DND-41 (cell line): Measurements from ENCODE around the gene ZP1.

ENCODE experiments used
- EZH2 ChIP-seq: IDR thresholded peaks from 3 replicates; pipeline ENCODE4 v1.6.1; 2012; ENCODE audit warnings: borderline replicate concordance, low read depth, mild to moderate bottlenecking, moderate library complexity, low read length, inconsistent platforms; ENCODE audit not compliant: severe bottlenecking
- TF ChIP-seq, protein P1 (sequence below): IDR thresholded peaks from 2 replicates; pipeline ENCODE4 v1.5.1; 2012; ENCODE audit warnings: borderline replicate concordance, low read length, moderate library complexity, mild to moderate bottlenecking; ENCODE audit not compliant: poor library complexity, severe bottlenecking; ENCODE audit errors: extremely low read depth

DNA sequence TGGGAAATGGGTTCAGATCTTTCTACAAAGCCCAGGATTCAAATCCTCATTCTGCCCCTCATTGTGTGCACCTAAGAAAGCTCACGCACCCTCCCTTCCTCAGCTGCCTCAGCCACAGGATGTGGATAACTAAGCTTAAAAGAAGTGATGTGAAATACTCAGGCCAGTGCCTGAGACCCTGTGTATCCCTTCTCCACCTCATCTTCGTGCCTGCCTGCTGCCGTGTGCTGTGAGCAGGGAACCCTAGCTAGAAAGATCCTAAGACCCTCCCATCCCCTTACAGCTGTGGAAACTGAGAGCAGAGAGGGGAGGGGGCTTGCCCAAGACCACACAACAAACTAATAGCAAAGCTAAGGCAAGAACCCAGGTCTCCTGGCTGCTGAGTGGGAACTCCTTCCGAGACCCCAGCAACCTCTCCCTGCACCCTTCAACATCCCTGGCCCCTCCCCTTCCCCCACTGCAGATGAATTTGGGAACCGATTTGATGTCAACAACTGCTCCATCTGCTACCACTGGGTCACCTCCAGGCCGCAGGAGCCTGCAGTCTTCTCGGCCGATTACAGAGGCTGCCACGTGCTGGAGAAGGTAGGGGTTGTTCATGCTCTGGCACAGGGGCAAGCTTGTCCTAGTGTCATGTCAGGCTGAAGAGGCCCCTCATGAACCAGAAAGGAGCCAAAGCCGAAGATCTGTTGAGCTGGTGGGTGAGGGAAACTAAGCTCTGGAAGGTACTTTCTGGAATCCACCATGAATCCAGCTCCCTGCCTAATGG is 1.5 kb downstream of the ZP1 start:
- TF ChIP-seq, protein P1, sequence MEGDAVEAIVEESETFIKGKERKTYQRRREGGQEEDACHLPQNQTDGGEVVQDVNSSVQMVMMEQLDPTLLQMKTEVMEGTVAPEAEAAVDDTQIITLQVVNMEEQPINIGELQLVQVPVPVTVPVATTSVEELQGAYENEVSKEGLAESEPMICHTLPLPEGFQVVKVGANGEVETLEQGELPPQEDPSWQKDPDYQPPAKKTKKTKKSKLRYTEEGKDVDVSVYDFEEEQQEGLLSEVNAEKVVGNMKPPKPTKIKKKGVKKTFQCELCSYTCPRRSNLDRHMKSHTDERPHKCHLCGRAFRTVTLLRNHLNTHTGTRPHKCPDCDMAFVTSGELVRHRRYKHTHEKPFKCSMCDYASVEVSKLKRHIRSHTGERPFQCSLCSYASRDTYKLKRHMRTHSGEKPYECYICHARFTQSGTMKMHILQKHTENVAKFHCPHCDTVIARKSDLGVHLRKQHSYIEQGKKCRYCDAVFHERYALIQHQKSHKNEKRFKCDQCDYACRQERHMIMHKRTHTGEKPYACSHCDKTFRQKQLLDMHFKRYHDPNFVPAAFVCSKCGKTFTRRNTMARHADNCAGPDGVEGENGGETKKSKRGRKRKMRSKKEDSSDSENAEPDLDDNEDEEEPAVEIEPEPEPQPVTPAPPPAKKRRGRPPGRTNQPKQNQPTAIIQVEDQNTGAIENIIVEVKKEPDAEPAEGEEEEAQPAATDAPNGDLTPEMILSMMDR: no peak
- no peak for TF ChIP-seq EZH2
